Hematopoietic multipotent progenitor cell treated with erythropoietin and hydrocortisone succinate and interleukin-3 and kit ligand, for 15 days (in vitro differentiated cells): ENCODE measurements around the gene PDPK1.
A peak's percentile ranks its signal among the peaks of the same experiment; 100 is the strongest.

Experiments used
- DNase-seq: peaks from one replicate; pipeline ENCODE4 v3.0.0-alpha.2; 2015; ENCODE audit warnings: low spot score

The PDPK1 gene

GRCh38 chr16:2537451-2538379, at the start of gene PDPK1:
PDPK1 (plus strand) TSS chr16:2538021; CDS start chr16:2538113, 92 bp downstream.
- peak; percentile 94 for DNase-seq

DNA sequence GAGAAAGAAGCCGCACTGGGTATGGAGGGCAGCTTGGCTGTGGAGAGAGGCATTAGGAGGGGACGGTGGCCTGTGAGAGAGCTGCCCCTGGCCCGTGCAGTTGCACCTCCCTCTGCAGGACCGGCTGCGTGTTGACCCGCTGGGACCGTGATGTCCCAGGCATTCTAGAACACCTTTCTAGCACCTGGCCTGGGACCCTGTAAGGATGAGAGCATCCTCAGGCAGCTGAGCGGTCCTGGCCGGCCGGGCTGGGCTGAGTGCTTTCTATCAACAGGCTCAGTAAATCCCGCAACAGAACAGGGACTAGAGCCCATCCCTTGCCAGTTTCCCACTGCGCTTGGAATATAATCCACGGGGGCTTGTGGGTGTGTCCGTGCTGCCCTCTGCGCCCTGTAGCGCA, 48.2 kb upstream of the PDPK1 start:
- no peak for DNase-seq

- DNase-seq, result no peak
Observed at GRCh38 chr16:2490190-2491105, 47.4 kb upstream of the PDPK1 start.

DNA sequence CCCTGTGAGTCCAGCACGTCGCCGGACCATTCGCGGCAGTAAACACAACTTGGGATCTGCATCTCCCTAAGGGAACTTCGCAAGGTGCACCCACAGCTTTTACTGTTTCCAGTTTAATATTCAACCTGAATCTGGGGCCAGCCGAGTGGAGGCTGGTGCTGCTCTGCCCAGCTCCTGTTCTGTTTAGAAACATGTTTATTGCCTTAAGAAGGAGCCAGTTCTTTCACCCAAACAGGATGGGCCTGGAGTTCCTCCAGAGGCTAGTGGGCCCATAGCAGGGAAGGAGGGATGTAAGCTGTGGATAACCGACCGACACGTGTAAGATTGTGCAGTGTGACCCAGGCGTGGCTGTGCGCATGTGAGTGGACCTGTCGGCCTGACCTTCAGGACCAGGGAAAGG, 45.5 kb upstream of the PDPK1 start:
- no peak for DNase-seq

DNA sequence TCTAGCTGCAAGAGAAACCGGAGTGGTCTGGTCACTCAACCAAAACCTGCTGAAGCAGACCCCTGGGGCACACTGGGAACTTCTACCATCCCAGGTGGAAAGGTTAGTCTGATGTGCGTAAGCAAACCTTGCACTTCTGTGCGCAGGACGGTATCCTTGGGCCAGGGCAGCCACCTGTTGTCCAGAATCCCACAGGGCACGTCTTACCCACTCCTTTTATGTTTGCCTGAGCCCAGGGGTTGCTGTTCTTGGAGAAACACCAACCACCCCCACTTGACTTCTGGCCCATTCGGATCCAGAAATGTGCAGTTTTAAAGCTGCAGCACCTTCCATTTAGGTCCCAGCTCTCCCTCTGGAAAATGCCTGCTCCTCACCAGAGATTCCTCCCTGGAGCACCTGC, 44.2 kb upstream of the PDPK1 start:
- DNase-seq, result no peak

DNA sequence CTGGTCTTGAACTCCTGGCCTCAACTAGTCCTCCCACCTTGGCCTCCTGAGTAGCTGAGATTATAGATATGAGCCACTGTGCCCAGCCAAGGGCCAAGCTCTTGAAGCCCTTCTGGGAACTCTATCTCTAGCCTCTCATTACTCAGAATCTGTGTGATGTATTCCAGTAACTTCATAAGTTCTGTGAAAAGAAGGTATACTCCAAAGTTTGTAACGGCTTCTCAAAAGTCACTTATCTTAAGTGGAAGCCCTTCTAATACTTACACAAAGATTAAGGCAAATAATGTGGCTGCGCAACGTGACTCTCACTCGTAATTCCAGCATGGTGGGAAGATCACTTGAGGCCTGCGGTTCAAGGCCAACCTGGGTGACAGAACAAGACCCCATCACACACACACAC, 43.2 kb upstream of the PDPK1 start:
- peak; percentile 42 for DNase-seq

GRCh38 chr16:2495041-2495440, 42.8 kb upstream of the PDPK1 start:
- DNase-seq, result no peak

DNA sequence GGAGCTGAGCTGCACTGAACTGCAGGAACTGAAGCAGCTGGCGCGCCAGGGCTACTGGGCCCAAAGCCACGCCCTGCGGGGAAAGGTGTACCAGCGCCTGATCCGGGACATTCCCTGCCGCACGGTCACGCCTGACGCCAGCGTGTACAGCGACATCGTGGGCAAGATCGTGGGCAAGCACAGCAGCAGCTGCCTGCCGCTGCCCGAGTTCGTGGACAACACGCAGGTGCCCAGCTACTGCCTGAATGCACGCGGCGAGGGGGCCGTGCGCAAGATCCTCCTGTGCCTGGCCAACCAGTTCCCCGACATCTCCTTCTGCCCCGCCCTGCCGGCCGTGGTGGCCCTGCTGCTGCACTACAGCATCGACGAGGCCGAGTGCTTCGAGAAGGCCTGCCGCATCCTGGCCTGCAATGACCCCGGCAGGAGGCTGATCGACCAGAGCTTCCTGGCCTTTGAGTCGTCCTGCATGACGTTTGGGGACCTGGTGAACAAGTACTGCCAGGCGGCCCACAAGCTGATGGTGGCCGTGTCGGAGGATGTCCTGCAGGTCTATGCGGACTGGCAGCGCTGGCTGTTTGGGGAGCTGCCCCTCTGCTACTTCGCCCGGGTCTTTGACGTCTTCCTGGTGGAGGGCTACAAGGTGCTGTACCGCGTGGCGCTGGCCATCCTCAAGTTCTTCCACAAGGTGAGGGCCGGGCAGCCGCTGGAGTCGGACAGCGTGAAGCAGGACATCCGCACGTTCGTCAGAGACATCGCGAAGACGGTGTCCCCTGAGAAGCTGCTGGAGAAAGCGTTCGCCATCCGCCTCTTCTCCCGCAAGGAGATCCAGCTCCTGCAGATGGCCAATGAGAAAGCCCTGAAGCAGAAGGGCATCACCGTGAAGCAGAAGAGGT, 41.4 kb upstream of the PDPK1 start:
- no peak for DNase-seq

DNA sequence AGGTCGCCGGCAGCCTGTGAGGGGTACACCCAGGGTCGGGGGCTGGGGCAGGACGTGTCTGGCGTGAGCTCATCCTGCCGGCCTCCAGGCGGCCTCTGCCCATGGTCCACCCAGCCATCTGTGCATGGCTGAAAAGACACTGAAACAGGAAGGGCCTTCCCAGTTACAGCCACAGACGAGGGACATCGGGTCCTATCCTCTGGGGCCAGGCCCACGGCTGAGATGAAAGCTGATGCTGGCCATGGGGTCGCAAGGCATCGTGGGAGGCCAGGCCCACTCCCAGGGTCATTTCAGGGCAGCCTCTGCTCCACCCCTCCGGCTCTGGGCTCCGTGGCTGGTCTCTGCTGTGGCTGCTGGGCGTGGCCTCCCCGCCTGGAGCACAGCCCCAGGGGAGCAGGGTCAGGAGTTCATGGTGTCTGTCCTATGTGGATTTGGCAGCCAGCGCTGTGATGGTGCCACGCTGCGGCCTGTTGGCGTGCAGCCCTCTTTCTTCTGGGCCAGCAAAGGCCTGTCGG, 40.6 kb upstream of the PDPK1 start:
- DNase-seq, result peak; percentile 43

GRCh38 chr16:2497695-2498484, 39.9 kb upstream of the PDPK1 start:
- no peak for DNase-seq

DNA sequence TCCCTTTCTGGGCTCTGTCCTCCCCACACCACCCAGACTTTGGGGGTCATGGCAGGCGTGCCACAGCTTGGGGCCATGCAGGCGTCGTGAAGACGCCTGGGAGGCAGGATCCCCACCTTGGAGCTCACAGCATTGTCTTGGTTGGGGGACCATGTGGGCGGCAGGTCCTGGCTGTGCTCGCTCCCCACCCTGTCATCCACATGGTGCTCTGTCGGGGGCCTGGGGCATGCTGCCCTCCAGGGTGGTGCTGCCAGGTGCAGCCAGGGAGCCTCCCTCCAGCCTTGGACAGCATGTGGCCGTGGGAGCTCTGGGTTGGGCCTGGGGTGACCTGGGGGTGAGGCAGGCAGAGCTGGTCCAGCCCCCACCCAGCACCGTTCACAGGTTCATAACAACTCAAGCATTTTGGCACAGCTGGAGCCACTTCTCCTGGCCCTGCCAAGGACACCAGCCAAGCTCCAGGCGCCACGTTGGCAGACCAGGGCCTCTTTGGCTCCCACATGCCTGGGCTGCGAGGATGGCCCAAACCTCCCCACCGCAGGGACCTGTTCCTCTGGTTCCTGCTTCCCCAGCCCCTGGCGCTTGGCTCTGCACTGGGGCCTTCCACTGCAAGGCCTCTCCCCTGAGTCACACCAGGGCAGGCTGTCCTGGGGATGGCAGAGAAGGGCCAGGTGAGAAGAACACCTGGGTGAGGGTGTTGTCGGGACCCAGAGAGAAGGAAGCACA, 39.1 kb upstream of the PDPK1 start:
- DNase-seq, result no peak

DNA sequence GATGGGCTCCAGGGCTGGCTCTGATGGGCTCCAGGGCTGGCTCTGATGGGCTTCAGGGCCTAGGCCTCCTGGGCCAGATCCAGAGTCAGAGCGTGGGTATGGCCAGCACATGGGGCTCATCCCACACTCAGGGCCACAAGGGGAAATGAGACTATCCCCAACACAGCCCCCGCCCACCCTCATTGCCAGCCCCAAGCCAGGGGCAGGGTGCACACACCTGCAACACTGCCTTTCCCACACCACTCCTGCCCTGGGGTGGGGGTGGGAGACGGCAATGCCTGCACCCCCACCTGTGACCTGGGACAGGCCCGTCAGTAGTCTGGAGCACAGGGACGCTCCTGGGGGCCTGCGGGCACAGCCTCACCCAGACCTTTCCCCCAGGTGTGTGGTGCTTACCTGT, 38.4 kb upstream of the PDPK1 start:
- DNase-seq, result no peak

DNA sequence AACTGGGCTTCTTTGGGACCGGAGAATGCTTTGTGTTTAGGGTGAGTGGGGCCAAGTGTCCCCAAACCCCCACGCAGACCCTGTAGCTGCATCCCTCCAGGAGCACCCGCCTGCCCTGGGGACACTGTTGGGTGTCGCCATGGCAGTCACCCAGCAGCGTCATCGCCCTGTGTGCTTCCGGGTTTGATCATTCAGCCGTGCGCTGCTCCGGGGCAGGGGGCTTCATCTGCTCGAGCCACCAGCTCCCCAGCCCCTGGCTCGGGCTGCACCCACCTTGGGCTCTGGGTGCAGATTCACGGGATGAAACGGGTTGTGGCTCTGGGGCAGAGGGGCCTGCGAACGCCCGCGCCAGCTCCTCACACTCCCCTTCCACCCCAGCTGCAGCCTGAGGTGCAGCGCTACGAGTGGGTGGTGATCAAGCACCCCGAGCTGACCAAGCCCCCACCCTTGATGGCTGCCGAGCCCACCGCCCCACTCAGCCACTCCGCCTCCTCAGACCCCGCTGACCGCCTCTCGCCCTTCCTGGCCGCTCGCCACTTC, 37.9 kb upstream of the PDPK1 start:
- DNase-seq, result no peak

DNA sequence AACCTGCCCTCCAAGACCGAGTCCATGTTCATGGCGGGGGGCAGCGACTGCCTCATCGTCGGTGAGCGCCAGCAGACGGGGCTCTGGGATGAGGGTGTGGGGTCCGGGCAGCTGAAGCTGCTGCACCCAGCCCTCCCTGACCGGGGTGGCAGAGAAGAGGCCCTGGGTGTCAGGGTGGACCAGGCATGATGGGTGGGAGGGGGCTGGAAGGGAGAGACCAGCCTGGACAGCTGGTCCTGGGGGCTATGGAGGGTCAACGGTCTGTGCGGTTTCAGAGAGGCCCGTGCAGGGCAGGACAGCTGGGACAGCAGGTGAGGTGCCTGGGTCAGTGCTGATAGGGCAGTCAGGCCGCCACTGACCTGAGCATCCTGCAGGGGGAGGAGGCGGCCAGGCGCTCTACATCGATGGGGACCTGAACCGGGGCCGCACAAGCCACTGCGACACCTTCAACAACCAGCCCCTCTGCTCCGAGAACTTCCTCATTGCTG, 37.3 kb upstream of the PDPK1 start:
- DNase-seq, result no peak

DNA sequence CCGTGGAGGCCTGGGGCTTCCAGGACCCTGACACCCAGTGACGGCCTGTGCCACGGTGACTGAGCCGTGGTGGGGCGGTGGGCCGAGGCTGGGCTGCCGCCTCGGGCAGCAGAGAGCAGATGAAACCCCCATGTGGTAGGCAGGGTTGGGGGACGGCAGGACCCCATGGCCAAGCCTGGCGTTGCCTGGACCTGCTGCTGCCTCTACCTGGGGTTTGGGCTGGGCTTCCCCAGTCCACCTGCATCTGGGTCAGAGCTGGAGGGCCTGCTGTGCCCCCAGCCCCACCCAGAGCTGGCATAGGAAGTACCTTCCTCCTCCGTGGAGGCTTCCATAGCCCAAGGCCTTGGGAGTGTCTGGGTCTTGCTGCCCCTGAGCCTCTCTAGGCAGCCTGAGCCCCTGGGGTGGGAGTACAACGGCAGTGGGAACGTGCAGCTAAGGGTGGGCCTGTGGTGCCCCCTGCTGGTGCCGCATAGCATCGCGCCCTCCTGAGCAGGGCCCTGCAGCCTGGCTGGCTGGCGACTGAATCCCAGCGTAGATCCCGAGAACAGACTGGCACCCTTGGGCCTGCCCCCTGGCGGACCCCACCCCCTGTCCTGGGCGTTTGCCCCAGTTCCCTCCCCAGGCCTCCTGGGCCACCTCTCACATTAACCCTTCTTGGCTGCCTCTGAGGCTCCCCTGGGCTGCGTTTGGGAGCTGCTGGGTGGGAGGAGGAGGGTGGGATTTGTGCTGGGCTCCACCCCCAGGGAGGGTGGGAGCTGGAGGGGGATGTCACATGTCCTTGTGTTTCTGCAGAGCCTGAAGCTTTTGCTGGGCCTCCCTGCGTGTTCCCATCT, 36.7 kb upstream of the PDPK1 start:
- DNase-seq, result peak; percentile 81

- no peak for DNase-seq
Observed at GRCh38 chr16:2501946-2502895, 35.6 kb upstream of the PDPK1 start.

DNA sequence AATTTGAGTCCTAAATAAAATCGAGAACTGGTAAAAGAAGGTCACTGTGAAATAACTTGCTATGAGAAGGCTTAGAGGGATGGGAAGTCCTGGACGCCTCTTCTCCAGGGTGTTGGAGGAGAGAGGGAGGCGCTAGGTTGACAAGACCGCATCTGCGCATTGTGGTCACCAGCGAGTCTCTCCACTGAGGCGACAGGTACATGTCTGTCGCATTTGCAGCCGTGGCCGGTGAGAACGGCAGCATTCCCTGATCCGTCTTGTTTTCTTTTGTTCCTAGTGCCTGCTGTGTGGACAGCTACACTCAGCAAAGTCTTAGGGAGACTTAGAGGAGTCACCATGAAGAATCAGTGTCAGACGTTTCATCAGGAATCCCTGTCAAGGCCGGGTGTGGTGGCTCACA, 32.1 kb upstream of the PDPK1 start:
- DNase-seq, result no peak
